GM20000 (cell line): ENCODE results near the gene CCDC27.
"Not testable (repeated sequence)": the region's sequence is repeated elsewhere in the genome, so short reads cannot be mapped to it uniquely, and the experiment has no call there.

Source experiments
- DNase-seq: peaks from one replicate; pipeline ENCODE4 v3.0.0; 2012; ENCODE audit warnings: low spot score
- CTCF ChIP-seq: IDR thresholded peaks from 2 replicates; pipeline ENCODE4 v1.5.1; 2012; ENCODE audit warnings: mild to moderate bottlenecking, control low read depth; ENCODE audit errors: extremely low read depth, missing control alignments

Gene CCDC27

GRCh38 chr1:3796215-3797061 lies 44.2 kb downstream of the CCDC27 start, which contains the start of gene LRRC47:
TSS of gene LRRC47 (minus strand) at chr1:3796498. CDS start at chr1:3796476, 22 bp downstream.
- DNase-seq: peak; percentile 99
- TF ChIP-seq CTCF: no peak

- no peak for TF ChIP-seq CTCF
- DNase-seq: no peak
Observed at GRCh38 chr1:3799976-3800685, 47.9 kb downstream of the CCDC27 start.

GRCh38 chr1:3800795-3801194 lies 48.5 kb downstream of the CCDC27 start:
- DNase-seq: not testable (repeated sequence)

GRCh38 chr1:3803905-3804626 lies 51.8 kb downstream of the CCDC27 start:
- no peak for TF ChIP-seq CTCF
- no peak for DNase-seq

- DNase-seq: not testable (repeated sequence)
Observed at GRCh38 chr1:3804627-3804944, 52.3 kb downstream of the CCDC27 start.

- no peak for DNase-seq
- TF ChIP-seq CTCF: no peak
Observed at GRCh38 chr1:3805038-3805437, 52.8 kb downstream of the CCDC27 start.

- no peak for TF ChIP-seq CTCF
- no peak for DNase-seq
Observed at GRCh38 chr1:3807769-3808168, 55.5 kb downstream of the CCDC27 start.

GRCh38 chr1:3809680-3810079 lies 57.4 kb downstream of the CCDC27 start:
- DNase-seq: no peak
- TF ChIP-seq CTCF: no peak

- not testable (repeated sequence) for DNase-seq
Observed at GRCh38 chr1:3810149-3810761, 58.0 kb downstream of the CCDC27 start.
